GM18526 (cell line): ENCODE results near the gene OR5D18.

Source experiments
- POLR2A ChIP-seq: IDR thresholded peaks from 3 replicates; pipeline ENCODE4 v1.6.1; 2011; ENCODE audit not compliant: insufficient read length; ENCODE audit errors: extremely low read depth

OR5D18 gene

GRCh38 chr11:55819330-55819729, at the start of gene OR5D18:
Gene OR5D18 (plus strand): TSS chr11:55819630. CDS start chr11:55819630, 0 bp downstream.
- TF ChIP-seq POLR2A: no peak

DNA sequence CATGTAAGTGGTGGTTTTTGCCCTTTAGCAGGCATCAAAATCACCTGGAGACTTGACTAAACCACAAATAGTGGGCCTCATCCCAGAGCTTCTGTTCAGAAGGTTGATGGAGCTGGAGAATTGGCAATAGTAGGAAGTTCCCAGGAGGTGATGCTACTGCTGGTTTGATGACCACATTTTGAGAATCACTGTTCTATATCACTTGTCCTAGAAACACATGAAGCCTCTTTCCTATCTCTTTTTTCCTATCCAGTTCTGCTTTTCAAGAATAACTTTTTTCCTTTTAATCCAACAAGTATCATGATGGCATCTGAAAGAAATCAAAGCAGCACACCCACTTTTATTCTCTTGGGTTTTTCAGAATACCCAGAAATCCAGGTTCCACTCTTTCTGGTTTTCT, 46.3 kb upstream of the OR5D18 start, which contains the start of gene OR5D13:
Gene OR5D13 (plus strand): TSS at position 301 of the 400 bp plus-strand sequence. CDS start 0 bp downstream, at position 301.
- TF ChIP-seq POLR2A: no peak

- TF ChIP-seq POLR2A: no peak
These were observed 27.8 kb upstream of the OR5D18 start for GRCh38 chr11:55791606-55792005.

GRCh38 chr11:55793321-55793720, 26.1 kb upstream of the OR5D18 start:
- no peak for TF ChIP-seq POLR2A

GRCh38 chr11:55795256-55795655, 24.2 kb upstream of the OR5D18 start, which contains the start of gene OR5D14:
Gene OR5D14 (plus strand): TSS chr11:55795556. CDS start chr11:55795556, 0 bp downstream.
- no peak for TF ChIP-seq POLR2A

DNA sequence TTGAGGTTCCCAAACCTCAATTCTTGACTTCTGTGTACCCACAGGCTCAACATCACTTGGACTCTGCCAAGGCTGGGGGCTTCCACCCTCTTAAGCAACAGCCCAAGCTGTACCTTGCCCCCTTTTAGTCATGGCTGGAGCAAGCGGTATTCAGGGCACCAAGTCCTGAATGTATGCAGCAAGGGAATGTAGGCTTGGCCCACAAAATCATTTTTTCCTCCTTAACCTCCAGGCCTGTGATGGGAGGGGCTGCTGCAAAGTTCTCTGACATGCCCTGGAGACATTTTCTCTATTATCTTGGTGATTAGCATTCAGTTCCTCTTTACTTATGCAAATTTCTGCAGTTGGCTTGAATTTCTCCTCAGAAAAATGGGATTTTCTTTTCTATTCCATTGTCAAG, 13.2 kb upstream of the OR5D18 start:
- TF ChIP-seq POLR2A: no peak

DNA sequence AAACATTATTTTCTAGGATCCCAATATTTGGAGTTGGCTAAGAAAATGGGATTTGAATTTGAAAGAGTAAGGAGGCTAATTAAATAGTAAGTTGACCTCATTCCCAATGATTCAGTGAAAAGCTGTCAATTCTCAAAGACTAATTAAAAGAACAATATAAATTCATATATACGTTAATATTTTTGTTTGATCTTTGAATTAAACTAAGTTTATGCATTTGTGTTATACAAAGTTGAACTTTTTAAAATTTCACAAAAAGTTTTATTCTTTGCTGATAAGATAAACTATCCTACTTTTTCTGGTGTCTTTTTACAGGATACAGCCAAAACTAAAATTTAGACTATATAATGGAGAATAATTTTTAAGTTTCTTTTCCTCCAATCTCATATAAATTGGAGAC, 8.4 kb upstream of the OR5D18 start, which contains the start of gene OR5L1:
Gene OR5L1 (plus strand): TSS at position 301 of the 400 bp plus-strand sequence. CDS start 100 bp downstream, outside the sequence.
- TF ChIP-seq POLR2A: no peak

- TF ChIP-seq POLR2A: no peak
These were observed 7.5 kb downstream of the OR5D18 start, which contains the start of gene OR5L2 for GRCh38 chr11:55826919-55827318. Gene OR5L2 (plus strand): TSS chr11:55827219. CDS start chr11:55827219, 0 bp downstream.

GRCh38 chr11:55838452-55838851, 19.0 kb downstream of the OR5D18 start, which contains the start of gene OR5D16:
Gene OR5D16 (plus strand): TSS chr11:55838752. CDS start chr11:55838752, 0 bp downstream.
- TF ChIP-seq POLR2A: no peak

DNA sequence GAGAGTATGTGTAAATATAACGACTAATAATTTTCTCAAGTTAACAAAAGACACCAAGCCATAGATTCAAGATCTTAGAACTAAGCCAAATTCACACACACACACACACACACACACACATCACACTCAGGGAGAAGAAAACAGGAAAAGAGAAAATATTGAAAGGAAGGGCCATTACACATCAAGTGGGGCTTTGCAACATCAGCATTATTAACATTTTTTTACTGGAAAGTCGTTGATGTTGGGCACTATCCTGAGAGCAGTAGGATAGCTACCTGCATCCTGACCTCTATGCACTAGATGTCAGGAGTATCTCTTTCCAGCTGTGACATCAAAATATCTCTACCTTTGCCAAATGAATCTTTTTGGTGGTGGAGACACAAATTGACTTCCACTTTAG, 28.0 kb downstream of the OR5D18 start:
- no peak for TF ChIP-seq POLR2A

DNA sequence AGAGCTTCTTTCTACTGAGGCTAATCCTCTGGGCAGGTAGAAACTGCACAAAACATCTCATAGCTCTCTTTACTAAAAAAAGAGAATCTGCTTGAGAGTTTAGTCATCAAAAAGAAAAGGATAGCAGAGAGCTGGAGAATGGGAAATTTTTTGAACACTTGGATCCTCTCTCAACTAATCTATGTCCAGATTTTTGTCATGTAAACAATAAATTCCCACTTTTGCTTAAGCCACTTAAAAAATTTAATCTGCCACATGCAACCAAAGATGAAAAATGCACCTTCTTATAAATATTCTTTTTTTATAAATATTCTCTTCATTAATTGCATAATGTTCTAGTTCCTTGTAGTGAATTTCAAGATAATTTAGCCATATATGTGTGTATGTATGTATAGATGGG, 29.6 kb downstream of the OR5D18 start:
- no peak for TF ChIP-seq POLR2A

- no peak for TF ChIP-seq POLR2A
These were observed 32.7 kb downstream of the OR5D18 start for GRCh38 chr11:55852141-55852540.

DNA sequence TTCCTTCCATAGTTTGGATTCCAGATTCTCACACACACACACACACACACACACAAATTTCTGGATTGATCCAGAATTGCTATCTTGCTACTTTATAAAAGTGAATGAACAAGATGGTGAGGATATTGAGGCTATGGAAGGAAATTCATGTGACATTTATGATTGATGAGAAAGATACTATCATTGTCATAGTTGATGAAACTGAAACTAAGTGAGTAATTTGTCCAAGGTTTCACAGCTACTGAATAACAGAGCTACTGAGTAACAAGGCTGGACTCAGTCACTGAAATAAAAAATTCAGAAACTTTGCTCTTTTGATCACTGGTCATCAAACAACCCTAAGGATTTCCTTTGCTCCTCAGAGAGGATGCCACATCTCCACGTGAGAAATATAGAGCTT, 35.3 kb downstream of the OR5D18 start:
- TF ChIP-seq POLR2A: no peak
